NCI-H82 treated with DMSO at 0.1 percent for 48 hours (cell line): Measurements from ENCODE around the gene SLC46A1.

Source experiments
- DNase-seq: peaks from one replicate; lab custom pipeline; 2025; ENCODE audit not compliant: unreplicated experiment; lab: John Stamatoyannopoulos, UW

The SLC46A1 gene

DNA sequence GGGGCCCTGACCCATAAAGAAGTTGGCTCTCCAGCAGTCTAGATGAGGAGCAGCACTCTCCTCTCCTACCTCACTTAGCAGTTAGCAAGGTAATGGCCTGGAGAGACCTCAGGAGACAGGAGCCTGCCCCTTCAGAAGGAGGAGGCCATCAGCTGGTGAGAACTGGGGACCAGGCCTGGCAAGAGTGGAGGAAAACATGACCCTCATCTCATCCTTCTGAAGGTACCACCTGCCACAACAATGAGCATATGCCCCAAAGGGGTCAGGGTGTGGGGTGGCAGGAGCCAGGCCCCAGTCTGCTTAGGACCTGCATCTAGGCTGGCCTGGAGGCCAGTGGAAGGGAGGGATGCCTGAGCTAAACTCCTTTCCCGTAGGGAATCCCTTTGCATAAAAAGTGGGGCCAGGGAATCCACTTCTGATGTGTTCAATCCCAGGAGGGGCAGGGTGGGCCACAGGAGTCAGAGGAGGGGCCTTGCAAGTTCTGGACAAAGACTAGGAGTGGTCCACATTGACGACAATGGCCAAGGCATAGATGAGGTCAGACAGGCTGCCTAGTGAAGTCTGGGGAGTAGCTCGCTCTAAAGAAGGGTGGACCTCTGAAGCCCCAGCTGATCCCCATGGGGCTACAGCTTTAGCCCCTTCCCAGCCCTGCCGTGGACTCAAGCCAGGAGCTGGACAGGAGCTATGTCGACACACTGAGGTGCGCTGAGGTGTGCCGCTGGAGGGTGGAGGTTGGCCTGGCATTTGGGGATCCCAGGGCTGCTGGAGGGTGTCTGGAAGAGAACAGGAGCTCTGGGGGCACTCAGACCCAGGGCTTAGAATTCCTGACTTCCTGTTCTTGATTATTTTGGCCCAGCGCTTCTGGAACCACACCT, 42.0 kb downstream of the SLC46A1 start:
- no peak for DNase-seq

DNA sequence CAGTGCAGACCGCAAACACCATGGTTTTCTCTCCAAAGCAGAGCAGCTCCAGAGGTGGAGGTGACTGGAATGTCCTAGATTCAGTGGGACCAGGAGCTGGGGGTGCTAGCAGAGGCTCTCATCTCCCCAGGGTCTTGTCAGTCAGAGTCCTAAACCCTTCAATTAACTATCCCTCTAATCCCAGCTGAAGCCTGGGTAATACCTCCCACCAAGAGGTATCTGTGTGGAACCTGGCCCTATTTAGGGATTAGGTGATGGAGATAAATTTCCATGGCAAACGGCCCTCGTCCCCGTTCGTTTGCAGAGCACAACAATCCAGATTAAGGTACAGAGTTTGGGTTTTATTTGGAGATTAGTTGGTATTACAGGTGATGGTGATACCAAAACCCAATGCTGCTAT, 42.8 kb downstream of the SLC46A1 start:
- DNase-seq: peak; percentile 39

DNA sequence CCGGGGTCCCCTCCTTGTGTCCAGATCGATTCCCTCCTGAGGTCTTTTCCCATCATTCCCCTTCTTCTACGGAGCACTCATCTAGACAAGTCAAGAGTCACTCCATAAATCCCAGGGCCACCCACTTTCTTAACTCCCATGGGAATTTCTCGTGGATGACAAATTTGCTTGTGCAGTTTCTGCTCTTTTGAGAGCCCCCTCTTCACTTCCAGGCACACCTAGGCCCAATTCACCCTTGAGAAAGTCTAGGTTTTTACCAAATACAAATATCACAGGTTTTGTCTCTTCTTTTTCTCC, 48.2 kb downstream of the SLC46A1 start:
- DNase-seq: no peak

DNA sequence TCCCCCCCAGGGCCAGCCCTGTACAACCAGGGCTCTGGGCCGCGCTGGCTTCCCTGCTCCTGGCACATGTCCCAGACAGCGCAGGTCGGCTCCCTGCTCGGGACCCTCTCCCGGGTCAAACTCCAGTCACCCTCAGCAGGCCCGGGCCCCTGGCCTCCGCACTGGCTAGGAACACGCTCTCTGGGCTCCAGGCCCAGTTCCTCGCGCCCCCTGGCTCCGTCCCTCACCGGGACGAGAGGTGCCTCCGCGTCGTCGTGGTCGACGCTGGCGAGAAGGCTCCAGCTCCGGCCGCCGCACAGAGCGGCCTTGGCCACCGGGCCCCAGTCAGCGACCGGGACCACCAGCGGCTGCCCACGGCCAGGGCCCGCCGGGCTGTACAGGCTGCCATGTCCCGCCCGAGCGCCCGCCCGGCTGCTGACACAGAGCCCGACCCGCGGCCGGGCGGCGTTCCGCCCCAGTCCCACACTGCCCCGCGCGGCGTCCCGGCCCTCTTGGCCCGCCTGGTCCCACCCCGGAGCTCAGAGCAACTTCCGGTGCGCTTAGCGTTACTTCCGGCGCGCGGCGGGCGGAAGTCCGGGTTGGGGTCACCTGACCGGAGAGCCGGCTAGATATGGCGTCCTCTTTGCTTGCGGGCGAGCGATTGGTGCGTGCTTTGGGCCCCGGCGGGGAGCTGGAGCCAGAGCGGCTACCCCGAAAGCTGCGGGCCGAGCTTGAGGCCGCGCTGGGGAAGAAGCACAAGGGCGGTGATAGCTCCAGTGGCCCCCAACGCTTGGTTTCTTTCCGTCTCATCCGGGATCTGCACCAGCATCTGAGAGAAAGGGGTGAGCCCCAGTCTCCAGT, 48.7 kb downstream of the SLC46A1 start, which contains the start of gene POLDIP2:
TSS of gene POLDIP2 (minus strand) at position 467 of the 840 bp plus-strand sequence. CDS start at position 388, 79 bp downstream.
- peak; percentile 89 for DNase-seq

DNA sequence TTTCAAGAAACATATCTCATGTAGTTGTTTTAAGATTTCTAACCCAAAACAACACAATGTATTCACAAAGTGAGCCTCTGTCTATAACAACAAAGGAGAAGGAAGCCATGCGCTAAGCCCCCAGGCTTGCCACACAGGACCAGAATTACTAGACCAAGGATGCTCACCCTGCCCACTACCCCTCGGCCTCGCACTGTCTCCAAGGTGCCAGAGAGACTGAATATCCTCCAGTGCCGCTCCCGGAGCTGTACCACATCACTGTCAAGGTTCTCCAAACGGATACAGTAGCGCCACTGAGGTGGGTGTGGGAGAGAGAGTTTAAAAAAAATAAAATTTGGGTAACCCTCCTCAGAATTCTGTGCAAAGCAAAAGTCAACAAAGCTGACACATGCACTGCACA, 55.7 kb downstream of the SLC46A1 start:
- no peak for DNase-seq

DNA sequence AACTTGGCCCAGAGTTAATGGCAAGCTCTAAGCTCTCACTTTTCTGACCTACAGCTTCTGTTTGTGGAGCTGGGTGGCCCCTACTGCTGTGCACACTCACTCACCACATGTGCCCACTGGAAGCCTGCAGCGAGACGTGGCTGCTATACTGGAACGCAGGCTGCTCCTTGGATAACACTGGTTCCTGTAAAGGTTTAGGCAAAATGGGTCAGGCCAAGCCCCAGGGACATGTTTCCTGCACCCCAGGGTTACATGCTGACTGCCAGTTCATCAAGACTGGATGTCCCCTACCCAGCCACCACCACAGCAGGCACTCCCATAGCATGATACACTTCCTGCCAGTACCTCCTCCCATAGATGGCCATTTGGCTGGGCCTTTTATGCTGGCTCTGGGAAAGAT, 57.0 kb downstream of the SLC46A1 start:
- no peak for DNase-seq

DNA sequence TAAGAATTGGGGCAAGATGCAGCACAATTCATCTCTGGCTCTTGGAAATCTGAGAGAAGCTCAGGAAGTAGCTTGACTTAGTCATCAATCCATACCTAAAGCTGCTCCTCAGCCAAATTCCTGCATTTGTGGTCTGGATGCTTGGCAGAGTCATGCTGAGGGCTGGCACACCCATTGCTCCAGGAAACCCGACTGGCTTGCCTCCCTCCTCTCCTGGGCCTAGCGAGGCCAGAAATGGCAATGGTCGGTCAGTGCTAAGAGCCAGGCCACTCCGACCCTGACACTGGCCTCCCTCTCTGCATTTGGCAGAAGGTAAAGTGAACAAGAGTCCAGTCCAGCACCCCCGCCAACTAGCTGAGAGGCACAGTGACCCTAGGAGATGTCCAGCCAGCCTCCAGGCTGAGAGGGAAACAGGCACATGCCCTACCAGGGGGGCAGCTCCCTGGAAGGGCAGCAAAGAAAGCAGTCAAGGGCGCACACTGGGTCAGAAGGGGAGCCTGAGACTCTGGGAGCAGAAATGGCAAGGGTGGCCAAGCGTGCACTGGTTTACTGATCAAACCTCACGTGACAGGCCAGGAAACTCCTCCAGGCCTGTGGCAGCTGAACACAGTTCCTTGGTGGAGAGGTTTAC, 58.6 kb downstream of the SLC46A1 start:
- DNase-seq: no peak

DNA sequence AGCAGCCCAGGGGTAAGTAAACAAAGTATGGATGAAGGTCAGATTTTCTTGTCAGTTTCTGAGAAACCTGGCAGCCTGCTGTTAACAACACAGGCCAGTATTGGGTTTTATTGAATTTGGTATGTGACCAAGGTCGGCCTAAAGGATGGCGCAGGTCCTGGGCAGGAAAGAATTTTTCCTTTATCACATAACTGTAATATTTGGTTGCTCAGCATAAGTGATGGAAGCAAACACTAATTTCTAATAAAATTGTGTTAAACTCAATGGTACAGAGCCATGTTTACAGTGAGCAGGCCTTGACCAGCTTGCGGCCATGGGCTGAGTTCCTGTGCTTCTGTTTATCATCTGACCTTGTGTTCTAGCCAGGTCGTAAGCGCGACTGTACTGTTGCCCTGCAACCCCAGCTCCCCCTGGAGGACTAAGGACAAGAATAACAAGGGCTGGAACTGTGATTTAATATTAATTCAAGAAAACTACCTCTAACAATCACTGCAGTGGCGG, 59.2 kb downstream of the SLC46A1 start:
- no peak for DNase-seq

DNA sequence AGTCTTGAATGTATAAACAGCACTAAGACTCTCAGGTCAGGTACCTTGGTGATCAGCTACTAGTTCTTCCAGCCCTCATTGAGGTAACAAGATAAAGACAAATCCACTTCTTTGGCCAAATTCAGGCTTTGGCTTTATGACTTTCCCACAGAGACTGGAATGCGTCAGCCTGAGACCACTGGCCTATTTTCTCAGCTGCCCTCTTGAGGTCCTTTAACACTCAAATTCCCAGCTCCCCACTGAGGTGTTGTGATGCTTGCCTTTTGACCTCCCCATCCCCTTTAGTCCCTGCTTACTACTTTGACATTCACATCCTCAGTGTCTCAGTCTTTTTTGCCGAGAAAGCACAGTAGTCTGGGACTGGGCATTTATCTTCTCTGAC, 59.8 kb downstream of the SLC46A1 start:
- no peak for DNase-seq

DNA sequence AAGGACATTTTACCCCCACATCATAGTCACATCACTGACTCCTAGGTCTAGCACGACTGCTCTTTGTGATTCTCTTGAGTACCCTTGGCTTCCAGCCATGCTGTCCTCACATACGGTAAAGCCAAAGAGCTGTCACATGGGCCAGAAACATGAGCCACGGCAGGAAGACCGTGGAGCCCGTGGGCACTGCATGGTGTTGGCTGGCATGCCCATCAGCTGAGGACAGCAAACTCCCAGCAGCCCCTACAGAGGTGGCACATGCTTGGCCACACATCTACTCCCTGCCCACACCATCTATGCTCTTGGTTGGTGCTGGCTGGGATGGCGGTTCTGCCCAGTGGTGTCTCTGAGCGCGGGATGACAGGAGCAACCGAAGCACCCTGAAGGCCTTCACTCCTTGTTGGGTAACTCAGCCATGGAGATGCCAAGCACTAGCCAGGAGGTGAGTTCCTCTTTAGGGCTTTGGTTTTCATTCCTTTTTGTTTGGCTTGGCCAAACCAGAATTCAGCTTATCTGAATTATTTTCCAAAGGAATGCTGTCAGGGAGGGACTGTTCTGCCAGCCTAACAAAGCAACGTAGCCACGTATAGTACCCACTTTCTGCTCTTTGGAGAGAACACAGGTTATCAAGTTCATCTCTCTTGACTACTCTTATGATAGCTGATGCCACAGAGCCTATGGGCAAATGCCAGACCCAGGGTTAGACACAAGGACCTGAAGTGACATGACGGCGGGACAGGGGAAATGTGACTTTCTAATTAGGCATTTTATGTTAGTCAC, 60.4 kb downstream of the SLC46A1 start:
- no peak for DNase-seq
